GM12878 (cell line): ENCODE results near the gene RAD51B.

ENCODE experiments used
- CTCF ChIP-seq, 3 experiments: IDR thresholded peaks in 2 of 3; conservative IDR thresholded peaks in 1 of 3; 2 replicates each; pipeline ENCODE4 v1.5.1; 2011; ENCODE audit warnings: low read depth in 3 of 3, low read length in 3 of 3, mild to moderate bottlenecking in 3 of 3, control low read depth in 2 of 3, moderate library complexity in 2 of 3, inconsistent platforms in 1 of 3, mixed read lengths in 1 of 3; ENCODE audit not compliant: control insufficient read depth in 2 of 3, insufficient read depth in 1 of 3; ENCODE audit errors: extremely low read depth in 1 of 3
- HCFC1 ChIP-seq: fragments of 150-350 bp; IDR thresholded peaks from 2 replicates; pipeline ENCODE4 v1.6.1; 2014; ENCODE audit warnings: low read length
- HDGF ChIP-seq: fragments of 450-650 bp; IDR thresholded peaks from 2 replicates; pipeline ENCODE4 v1.6.1; 2016; ENCODE audit warnings: antibody characterized with exemption
- MTA3 ChIP-seq: IDR thresholded peaks from 2 replicates; pipeline ENCODE4 v1.6.1; 2012; ENCODE audit warnings: low read length, inconsistent platforms, borderline replicate concordance
- ZZZ3 ChIP-seq: IDR thresholded peaks from 2 replicates; pipeline ENCODE4 v1.6.1; 2011; ENCODE audit warnings: low read depth; ENCODE audit not compliant: control insufficient read depth, insufficient read length

- TF ChIP-seq CTCF (IDR thresholded peaks at IDR 0.05 in 2 of 3, conservative IDR thresholded peaks at IDR 0.05 in 1 of 3; ENCODE audit: control insufficient read depth in 2 of 3, extremely low read depth in 1 of 3, insufficient read depth in 1 of 3, low read depth in 3 of 3, low read length in 3 of 3), result no peak
- no peak for TF ChIP-seq HDGF
- no peak for TF ChIP-seq HCFC1
- no peak for TF ChIP-seq ZZZ3
- no peak for TF ChIP-seq MTA3
Observed at GRCh38 chr14:68486809-68487208, 667.2 kb downstream of the RAD51B start.
